T-helper 22 cell (primary cell): ENCODE measurements around the gene MICAL3.

Source experiments
- DNase-seq: peaks from one replicate; pipeline ENCODE4 v3.0.0-alpha.2; 2020; ENCODE audit warnings: low read depth

Gene MICAL3

GRCh38 chr22:17972385-17973191, 51.8 kb downstream of the MICAL3 start:
- DNase-seq = no peak

DNA sequence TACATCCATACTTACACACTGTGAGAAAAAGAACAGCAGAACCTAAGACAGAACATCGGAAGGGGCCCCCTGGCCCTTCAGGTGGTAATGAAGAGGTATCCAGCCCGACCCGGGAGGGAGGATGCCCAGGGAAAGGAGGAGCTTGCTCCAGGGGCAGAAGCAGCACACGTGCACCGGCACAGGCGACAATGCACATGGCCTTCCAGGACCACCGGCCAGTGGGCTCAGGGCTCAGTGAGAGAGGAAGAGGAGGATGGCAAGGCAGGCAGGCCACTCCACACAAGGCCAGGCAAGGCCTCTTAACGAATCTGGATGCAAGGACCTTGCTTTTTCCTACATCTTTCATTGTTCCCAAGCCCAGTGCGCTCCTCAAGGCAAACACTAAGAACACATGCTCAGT, 52.6 kb downstream of the MICAL3 start:
- DNase-seq = no peak

DNA sequence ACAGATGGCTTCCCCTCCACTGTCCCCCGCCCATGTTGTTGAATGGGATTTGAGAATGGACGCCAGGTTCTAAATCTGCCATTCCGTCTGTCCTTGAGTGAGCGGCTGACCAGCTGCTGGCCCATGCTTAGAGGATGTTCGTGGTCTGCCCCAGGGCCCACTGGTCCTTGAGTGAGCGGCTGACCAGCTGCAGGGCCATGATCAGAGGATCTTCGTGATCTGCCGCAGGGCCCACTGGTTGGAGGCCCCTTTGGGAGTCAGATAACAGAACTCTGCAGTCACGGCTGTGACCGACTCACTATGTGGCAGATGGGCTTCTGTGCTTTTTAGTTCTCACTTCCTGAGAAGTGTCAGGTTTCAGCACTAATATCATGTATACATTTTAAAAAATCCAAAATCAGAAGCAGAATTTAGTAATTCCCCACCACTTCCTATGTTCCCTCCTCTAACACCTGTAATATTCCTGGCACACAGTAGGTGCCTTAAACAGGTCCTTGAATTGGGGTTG, 54.1 kb downstream of the MICAL3 start:
- DNase-seq = no peak

DNA sequence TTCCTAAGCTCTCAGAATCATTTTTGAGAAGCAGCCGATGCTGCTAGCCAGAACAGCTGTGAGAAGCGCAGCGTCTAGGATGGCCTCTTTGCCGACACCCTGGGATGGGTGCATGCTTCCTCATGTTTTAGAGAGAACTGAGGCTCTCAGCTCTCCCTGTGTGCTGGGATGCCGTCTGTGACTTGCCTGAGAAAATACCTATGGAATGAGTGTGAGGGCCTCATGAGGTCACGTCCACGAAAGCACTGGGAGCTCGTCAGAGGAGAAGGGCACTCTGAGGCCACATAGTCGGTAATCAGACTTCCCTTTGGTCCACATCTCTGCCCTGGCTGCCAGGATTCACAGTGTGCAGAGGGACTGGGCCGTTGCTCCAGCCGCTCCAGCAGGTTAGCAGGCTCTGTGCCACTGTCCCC, 54.7 kb downstream of the MICAL3 start:
- no peak for DNase-seq

DNA sequence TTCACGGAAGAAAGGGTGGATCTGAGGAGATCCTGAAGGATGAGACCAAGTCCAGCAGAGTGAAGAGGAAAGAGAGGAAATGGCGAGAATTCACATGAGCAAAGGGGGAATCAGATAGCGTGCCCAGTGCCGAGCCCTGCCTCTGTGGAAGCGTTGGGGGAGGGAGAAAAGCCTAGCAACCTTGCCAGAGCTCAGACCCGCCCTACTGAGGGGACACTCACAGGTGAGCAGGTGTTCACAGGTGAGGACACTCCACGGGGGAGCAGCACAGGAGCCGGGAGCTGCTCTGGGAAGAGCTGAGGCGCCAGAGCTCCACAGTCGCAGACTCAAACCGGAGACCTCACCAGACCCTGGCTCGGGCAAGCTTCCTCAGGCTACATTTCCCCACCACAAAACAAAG, 56.2 kb downstream of the MICAL3 start:
- DNase-seq = no peak

DNA sequence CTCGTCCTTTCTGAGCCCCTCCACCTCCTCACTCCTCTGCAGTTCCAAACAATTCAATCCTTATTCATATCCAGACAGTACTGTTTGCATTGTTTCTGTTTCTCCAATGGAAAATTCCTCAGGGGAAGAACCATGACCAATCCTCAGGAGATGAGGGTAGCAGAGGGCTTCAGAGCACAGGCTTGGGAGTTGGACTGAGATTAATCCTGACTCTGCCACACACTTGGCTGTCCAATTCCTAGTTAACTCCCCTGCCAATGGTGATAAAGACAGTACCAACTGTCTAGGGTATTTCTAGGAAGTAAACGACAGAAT, 58.0 kb downstream of the MICAL3 start:
- no peak for DNase-seq

DNA sequence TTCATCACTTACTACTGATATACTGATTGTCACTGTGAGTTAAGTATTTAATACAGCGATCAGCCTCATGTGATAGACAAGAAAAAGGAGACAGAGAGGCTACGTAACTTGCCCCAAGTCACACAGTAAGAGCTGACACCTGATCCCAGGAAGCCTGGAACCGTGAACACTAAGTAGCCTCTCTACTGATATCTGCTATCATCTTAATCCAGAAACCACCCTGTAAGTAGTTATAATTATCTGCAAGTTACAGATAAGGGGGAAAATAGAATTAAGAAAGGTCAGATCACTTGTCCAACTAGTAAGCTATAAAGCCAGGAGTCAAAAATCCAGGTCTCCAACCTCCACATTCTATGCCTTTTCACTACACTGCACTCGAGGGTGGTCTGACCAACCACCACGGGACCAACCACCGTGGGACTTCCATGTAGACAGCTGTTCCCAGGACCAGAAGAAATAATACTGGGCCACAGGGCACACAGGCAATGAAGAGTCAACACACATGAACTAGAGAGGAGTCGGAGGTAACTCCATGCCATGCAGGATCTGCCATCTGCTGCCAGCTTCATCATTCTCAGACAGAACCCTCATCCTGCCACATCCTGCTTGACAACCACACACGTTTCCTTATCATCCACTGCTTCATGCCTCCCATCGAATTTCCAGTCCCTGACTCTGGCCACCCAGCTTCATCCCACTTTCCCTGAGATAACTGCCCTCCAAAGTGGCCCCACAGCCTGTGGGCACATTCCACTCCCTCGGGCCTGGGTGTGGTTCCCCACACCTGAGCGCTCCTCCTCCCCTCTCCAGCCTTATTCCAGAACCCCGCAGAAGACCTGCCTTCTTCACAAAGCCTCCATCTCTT, 58.6 kb downstream of the MICAL3 start:
- DNase-seq = no peak

- DNase-seq = no peak
Observed at GRCh38 chr22:17964643-17965042, 59.7 kb downstream of the MICAL3 start.

DNA sequence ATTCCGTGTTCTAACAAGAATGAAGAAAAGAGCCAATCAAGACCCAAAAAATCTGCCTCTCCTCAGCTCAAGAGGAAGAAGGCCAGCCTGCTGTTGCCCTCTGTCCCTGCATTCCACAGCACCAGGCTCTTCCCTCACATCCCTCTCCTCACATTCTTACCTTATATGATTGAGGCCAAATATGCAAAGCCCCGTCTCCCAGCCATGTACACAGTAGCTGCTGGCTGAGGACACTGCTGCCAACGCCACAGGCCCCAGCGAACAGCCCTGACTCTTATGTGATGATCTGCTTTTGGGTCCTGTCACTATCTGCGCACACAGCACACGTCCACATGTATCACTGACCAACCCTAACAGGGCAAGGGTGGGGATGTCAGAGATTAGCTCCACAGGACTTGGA, 60.2 kb downstream of the MICAL3 start:
- no peak for DNase-seq

DNA sequence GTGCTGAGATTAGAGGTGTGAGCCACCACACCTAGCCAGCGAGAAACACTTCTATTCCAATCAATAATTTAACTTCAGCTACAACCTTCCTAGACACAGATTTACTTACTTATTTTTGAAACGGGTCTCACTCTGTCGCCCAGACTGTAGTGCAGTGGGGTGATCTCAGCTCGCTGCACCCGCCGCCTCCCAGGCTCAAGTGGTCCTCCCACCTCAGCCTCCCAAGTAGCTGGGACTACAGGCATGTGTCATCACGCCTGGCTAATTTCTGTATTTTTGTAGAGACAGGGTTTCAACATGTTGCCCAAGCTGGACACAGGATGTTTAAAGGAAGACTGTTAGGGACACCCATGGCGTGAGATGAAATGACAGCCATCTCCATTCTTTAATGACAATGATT, 61.3 kb downstream of the MICAL3 start:
- DNase-seq = no peak

DNA sequence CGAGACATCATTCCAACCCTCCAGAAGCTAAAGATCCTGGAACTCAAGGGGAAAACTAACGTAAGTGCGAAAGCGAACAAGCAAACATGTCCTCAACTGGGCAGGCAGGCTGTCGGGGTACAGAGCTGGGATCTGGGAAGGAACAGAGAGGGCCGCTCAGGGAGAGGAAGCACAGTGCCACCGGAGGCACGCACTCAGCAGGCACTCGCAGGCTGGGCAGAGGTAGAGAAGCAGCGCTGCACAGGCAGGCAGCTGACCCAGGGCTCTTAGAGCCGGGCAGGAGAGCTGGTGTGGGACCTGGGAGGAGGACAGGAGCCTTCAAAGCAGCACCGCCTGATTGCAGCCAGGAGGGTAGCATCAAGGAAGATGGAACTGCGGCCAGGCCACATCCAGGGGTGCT, 62.2 kb downstream of the MICAL3 start:
- no peak for DNase-seq

GRCh38 chr22:17961446-17961729, 63.0 kb downstream of the MICAL3 start:
- DNase-seq = no peak

GRCh38 chr22:17960695-17961445, 63.5 kb downstream of the MICAL3 start:
- no peak for DNase-seq

GRCh38 chr22:17960011-17960410, 64.3 kb downstream of the MICAL3 start:
- DNase-seq = no peak

- no peak for DNase-seq
Observed at GRCh38 chr22:17958166-17958565, 66.2 kb downstream of the MICAL3 start.

GRCh38 chr22:17957693-17958092, 66.7 kb downstream of the MICAL3 start:
- DNase-seq = no peak

GRCh38 chr22:17957204-17957603, 67.2 kb downstream of the MICAL3 start:
- no peak for DNase-seq

- no peak for DNase-seq
Observed at GRCh38 chr22:17956630-17957029, 67.7 kb downstream of the MICAL3 start.

GRCh38 chr22:17955590-17956379, 68.6 kb downstream of the MICAL3 start:
- DNase-seq = no peak

GRCh38 chr22:17954860-17955587, 69.3 kb downstream of the MICAL3 start:
- no peak for DNase-seq

- no peak for DNase-seq
Observed at GRCh38 chr22:17954200-17954859, 70.0 kb downstream of the MICAL3 start.
